DMS 273 (cell line): ENCODE measurements around the gene SIGLEC9.

Source experiments
- DNase-seq: peaks from one replicate; lab custom pipeline; 2025; ENCODE audit not compliant: unreplicated experiment; lab: John Stamatoyannopoulos, UW

The SIGLEC9 gene

DNA sequence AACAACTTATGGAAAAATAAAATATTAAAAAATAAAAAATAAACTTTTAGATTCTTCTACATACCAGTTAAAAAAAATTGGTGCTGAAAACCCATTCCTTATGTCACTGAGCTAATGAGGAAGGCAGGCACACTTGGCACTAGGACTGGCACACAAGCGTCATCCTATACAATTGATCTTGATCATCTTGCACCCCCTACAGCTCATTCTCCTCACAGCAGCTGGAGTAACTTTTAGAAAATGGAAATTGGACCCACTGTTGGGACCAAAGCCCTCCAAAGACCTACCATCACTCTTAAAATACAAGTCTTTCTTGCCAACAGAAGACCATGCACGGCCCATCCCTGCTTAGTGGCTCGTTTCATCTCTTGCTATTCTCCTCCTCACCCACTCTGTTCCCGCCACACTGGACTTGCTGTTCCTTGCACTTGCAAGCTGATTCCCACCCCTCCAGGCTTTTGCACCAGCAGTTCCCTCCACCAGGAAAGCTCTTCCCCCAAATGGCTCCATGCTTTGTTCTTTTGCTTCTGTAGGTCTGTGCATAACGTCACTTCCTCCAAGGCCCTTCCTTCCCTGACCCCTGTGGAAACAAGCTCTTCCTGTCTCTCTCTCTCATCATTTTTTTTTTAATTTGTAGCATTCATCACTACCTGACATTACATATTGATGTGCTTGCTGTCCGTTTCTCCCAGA is 28.1 kb upstream of the SIGLEC9 start:
- peak; percentile 31 for DNase-seq

DNA sequence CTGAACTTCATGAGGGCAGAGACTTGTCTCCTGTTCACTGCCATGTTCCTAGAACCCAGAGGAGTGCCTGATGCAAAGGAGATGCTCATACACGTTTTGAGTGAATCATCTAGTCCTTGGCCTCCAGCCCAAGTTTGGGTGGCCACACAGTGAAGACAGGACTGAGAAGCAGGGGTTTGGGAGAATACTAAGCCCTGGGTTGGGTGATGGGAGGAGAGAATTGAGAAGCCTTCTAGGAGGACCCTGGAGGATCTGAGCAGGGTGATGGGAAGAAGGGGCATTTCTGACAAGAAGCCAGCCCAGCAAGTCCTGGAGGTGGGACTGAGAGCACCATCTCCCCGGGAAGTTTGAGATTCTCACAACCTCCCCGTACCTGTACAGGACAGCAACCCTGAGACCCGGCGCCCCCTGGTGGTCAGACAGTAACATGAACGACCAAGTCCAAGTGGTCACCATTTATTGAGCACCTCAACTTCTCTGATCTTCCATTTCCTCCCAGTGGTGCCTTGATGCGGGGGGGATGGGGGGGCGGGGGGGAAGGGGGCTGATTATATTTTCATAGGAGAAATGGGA is 27.5 kb upstream of the SIGLEC9 start:
- DNase-seq = peak; percentile 57

DNA sequence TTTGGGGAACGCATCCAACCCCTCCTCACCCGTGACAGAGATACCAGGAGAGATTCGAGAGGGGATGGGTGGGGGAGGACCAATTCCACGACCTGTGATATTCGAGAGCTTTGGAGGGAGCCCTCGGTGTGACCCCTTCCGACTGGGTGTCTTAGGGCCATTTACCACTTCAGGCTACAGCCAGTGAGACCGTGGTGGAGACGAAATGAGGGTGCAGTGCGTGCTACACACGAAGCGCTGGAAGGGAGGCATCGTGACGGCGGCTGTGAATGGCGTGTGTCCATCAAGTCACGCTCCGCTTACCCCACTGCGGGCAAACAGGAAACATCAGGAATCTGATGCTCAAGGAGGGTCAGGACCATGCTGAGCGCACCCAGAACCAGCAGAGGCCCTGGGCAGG is 26.9 kb upstream of the SIGLEC9 start:
- DNase-seq = no peak

DNA sequence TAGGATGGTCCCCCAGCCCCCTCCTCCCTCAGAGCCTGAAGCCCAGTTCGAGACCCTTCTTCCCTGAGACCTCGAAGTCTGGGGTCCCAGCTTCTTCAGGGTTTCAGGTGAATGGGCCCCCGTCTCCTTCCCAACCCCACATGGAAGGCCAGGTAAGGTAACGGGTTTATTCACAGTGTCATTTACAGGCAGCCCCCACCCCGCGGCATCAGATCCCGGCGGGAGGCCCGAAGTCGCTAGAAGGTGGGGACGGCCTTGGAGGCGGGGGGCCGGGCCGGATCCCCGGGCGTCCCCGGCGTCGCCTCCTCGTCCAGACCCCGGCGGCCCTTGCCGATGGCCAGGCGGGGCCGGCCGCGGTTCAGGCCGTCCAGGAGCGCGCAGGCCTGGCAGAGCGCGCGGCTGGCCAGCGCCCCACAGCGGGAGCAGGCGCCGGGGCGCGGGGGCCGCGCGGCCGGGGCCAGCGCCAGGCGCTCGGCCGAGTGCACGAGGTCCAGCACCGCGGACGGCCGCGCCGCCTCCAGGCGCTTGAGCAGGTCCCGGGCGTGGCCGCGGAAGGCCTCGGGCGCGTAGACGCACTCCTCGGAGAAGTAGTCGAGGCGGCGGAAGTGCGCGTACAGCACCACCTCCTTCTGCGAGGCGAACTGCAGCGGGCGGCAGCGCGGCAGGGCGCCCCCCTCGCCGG is 26.2 kb upstream of the SIGLEC9 start:
- no peak for DNase-seq

DNA sequence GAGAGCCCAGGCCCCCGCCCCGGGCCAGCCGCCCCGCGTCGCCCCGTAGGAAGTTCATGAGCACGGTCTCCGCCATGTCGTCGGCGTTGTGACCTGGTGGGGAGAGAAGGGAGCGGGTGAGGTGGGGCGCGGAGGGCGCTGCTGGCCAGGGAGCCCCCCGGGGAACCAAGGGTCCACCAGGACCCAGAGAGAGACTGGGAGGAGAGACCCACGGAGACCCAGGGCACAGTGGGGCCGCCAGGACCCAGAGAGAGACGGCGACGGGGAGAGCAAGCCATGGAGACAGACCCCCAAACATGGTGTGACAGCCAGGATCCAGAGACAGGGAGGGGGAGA is 25.7 kb upstream of the SIGLEC9 start:
- DNase-seq = no peak

DNA sequence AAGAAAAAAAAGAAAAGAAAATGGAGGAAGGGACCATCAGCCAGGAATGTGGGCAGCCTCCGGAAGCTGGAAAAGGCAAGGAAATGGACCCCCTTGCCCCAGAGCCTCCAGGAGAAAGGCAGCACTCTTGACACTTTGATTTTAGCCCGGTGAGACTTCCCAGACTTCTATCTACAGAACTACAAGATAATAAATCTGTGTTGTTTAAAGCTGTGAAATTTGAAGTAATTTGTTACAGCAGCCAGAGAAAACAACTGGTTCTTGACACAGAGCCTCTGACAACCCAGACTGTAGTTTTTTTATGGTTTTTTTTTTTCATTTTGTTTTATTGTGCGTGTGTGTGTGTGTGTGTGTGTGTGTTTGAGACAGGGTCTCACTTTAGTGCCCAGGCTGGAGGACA is 24.1 kb upstream of the SIGLEC9 start:
- DNase-seq = no peak

DNA sequence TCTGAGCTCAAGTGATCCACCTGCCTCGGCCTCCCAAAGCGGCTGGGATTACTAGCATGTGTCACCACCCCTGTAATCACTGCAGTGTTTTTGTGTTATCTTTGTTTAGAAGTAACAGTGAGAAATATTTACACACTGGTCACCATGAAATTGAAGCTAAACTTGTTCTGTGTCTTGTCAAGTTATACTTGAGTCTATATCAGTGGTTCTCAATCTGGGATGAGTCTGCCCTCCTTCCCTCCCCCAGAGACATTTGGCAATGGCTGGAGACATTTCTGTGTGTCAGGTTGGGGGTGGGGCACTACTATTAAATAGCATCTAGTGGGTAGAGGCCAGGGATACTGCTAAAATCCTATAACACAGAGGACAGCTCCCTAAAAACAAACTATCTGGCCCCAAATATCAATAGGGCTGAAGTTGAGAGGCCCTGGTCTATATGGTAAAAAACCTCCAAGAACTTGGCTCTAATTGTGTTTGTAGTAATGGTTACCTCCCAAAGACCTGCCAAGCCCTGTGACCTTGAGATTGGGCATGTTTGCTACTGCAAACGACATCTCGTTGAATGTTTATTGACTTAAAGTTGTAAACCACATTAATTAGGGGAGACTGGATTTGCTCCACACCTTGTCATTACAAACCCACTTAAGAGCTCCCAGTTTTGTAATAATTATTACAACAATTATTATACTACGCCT is 23.4 kb upstream of the SIGLEC9 start:
- DNase-seq = no peak

DNA sequence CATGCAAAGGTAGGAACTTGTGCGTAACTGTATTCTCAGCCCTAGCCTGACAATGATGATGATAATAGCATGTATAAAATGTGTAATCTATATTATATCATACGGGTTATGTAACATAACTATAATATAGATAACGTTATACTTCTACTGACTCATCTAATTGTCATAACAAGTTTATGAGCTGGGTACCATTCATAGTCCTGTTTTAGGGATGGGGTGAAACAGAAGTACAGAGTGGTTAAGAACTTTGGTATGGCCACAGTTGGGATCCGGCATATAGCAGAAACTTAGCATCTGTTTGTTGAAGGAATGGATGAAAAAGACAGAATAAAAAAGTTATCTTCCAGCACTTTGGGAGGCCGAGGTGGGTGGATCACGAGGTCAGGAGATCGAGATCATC is 21.7 kb upstream of the SIGLEC9 start:
- no peak for DNase-seq

DNA sequence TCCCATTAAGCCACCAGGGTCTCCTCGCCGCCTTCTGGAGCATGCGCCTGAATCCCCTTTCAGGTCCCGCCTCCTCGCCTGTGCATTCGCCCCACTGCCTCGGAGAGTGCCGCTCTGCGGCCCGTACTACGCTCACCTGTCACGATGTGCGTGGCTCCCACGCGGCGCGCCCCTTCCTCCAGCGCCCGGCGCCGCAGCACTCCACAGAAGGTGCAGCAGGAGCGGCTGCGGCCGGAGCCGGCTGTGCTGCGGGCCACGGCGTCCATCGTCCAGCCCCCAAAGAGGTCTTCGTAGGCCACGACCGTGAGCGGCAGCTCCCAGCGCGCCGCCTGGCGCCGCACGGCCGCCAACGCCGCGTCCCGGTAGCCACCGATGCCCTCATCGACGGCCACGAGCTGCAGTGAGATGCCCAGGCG is 20.8 kb upstream of the SIGLEC9 start:
- no peak for DNase-seq

DNA sequence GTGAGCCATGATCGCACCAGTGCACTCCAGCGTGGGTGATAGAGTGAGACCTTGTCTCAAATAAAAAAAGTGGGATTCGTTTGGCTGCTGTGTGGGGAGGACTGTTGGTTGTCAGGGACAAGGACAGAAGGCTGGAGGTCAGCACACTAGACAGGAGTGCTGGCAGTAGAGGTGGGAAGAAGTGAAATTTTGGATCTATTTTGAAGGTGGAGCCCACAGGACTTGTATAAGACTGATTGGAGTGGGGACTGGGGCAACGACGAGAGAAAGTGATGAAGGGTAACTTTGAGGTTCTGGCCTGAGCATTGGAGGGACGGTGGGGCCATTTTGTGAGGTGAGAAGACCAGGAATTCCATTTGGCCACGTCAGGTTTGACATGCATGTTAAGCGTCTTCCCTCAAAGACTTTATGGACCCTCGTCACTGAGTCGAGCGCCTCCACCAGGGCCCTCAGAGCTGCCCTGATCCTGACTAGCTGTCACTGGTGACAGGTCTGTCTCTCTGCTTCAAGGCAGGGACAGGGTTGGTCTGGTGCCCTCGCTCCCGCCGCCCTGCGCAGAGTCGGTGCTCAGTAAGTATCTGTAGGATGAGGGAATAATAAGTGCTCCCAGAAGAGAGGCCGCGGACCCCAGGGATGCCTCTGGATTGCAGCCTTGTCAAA is 17.2 kb upstream of the SIGLEC9 start:
- no peak for DNase-seq

DNA sequence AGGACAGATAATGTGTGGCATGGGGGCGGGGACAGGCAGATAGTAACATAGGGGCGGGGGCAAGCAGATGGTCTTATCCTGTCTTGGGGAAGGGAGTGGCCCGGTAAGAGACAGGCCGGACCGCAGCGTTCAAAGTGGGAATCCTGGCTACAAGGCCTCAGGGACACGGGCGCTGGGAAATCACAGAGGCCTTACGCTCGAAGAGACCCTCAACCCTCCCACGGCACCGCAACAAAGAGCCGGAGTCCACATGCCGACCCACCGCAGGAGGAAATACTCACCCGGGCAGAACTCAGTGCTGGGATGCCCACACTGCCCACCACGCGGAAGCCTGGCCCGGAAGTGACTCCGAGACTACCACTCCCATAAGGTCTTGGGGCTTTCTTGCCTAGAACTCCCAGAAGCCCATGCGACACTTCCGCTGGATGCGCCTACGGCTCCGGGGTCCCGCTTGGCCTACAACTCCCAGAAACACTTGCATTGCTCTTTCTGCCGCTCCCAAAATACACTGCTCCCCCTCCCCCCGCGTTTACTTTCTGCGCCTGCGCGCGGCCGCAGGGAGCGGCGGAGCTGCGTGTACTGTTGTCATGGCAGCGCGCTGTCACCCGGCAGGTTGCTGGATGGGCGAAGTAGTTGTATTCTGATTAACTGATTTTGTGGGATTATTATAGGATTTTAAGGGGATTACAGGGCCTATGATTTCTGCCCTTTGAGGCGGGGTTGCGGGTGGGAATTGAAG is 16.5 kb upstream of the SIGLEC9 start, which contains the start of gene CTU1:
TSS of gene CTU1 (minus strand) at position 344 of the 739 bp plus-strand sequence. CDS start 3,840 bp downstream, outside the sequence.
- DNase-seq = peak; percentile 99

DNA sequence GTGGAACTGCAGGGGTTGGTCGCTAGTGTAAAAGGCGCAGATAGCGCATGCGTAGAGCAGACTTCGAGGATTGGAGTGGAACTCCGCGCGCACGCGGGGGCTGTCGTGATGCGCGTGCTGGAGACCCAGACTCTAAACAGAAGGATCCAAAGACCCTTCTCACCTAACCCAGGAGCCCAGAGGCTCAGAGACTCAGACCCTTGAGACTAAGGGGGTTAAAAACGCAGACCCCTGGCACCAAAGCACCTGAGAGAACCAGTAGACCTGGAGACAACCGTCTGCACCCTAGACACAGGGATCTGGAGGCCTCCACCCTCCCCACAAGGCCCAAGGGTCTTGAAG is 15.9 kb upstream of the SIGLEC9 start:
- no peak for DNase-seq

DNA sequence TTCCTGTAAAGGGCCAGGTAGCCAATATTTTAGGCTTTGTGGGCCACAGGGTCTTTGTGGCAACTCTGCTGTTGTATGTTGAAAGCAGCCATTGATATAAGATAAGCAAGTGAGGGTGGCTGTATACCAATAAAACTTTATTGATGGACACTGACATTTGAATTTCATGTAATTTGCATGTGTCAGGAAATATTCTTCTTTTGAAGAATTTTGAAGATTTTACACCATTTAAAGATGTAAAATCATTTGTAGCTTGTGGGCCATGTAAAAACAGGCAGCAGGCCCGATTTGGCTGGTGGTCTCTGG is 14.1 kb upstream of the SIGLEC9 start:
- no peak for DNase-seq

DNA sequence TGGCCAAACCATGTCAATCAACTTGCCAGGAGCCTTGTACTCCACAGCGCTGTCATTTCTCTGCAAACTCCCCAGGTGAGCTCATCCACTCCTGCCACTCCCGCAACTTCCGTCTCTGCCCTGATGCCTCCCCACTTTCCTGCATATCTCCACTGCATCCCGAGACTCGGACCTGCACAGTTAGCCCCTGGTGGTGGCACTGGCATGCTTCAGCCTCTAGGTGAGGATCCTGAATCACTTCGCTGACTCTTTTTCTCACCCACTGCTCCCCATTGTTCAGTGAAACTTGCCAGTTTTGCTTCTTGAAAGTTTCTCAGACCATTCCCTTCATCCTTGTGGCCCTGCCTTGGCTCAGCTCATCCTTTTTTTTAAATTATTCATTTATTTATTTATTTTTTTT is 13.1 kb upstream of the SIGLEC9 start:
- peak; percentile 45 for DNase-seq

DNA sequence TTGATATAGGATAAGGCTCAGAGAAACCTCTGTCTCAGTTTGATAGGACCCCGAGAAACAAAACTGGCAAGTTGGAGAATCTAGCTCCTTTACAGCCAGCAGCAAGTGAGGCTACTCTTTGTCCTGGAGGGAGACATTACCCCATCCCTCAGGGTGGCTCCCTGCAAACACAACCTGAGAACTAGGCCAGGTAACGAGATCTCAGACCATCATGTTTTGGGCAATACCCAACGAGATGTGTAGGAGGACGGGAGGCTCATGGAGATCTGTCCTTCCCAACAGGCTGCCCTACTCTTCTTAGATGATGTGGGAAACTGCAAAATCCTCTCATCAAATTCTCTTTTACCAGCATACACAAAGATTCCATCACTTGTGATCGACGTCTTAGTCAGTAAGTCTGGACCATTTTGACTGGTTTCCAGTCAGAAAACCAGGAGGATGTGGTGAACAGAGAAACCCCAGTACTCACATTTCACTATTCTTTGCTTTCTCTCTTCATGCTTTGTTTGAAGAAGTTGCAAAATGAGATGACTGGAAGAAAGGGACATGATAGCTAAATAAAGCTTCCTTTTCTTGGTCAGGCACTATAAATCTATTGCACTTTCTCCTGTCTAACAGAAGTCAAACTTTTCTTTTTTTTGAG is 10.5 kb upstream of the SIGLEC9 start:
- no peak for DNase-seq

DNA sequence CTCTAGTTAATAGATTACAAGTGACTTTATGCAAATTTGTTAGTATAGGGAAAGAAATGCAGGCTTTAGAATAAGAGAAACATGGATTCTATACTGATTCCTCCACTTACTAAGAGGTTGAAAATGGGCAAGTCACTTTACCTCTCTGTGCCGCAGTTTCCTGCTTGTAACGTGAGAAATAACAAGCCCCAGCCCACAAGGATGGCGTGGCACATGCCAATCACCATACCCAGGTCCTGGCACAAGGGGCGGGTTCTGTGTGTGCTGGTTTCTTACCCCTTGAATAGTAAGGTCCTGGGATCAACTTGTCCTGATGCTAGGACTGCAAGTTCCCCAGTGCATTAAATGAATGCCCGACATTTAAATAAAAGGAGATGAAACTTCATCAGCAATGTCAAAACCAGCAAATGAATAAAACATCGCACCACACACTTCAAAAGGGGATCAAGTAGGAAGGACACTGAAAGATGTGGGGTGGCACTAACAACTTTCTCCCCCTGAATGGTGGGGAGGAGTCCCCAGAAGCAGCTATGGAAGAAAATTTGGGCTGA is 7.9 kb upstream of the SIGLEC9 start:
- no peak for DNase-seq

DNA sequence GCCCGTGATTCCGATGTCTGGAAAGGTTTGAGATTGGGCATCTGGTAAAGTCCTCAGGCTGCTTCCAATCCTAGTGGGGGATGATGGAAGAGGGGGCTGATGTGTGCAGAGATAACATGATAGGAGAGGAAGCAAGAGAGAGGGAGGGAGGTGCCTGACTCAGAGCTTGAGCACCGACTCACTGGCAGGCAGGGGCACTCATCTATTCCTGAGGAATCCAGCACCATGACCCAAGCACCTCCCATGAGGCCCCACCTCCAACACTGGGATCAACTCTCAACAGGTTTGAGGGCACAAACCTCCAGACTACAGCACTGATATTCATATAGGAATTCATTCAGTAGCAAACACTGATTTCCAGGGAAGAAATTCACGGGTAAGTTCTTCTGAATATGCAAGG is 5.6 kb upstream of the SIGLEC9 start:
- no peak for DNase-seq

DNA sequence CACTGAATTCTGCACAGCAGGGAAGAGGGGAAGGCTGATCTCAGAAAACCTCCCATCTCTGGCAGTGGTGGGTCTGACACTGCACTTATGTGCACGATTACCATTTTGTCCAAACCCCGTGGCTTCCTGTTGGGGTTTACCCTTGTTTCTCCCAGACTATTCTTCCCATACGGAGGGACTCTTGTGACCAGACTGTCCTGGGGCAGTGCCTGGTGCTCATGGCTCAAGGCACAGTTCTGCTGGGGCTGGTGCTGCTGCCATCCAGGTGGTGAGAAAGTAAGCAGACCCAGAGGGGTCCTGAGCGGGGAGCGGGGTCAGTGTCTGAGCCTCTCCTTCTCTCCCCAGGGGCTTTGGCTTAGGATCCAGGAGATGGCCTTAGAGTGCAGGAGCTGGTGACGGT is 5.1 kb upstream of the SIGLEC9 start:
- no peak for DNase-seq

DNA sequence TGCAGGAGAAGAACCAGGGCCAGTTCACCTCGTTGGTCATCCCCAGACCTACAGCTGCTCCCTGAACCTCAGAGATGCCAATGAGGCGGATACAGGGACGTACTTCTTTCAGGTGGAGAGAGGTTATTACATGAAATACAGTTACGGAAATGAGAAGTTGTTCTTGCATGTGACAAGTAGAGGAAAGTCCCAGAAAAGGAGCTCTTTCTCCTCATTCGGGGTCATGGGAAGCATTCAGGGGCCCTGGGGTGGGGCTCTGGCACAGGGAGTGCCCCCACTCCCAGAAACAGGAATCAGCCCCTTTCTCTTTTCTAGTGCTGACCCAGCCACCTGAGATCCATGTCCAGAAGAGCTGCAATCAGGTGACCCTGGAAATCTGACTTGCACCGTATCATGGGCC is 4.5 kb upstream of the SIGLEC9 start:
- no peak for DNase-seq

DNA sequence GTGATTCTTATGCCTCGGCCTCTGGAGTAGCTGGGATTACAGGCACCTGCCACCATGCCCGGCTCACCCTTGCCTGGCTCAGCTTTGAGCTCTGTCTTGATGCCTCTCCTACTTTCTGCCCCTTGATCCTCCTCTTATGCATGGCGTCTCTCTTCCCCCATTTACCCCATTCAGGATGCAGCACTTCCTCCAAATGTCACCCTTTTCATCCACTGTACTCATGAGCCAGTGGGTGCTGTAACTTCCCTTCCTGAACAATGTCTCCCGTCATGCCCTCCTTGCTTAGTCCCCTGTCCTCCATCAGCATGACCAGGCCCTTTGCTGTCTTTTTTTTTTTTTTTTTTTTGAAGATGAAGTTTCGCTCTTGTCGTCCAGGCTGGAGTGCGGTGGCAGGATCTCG is 3.4 kb upstream of the SIGLEC9 start:
- no peak for DNase-seq
